ENCODE data around the gene GMDS. TPM values are rescaled to one million over a fixed set of nuclear protein-coding genes. Genes with fewer than 3 reads are reported as not detected.
A peak's percentile ranks its signal among the peaks of the same experiment; 100 is the strongest.

The GMDS gene
- total and polyA plus RNA-seq, 2 of the 13 experiments (the other 11 are each of a cell fraction or from before 2014, with no cell fraction given): 64.4 to 112 TPM

DNA sequence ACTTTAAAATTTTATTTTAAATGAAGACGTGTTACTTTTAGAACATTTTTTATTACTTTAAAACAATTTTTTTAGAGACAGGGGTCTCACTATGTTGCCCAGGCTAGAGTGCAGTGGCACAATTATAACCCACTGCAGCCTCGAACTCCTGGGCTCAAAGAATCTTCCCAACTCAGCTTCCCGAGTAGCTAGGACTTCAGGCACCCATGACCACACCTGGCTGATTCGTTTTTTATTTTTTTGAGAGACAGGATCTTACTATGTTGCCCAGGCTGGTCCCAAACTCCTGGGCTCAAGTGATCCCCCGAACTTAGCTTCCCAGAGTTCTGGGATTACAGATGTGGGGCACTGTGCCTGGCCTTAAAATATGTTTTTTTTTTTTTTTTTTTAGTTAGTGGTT is 287.7 kb downstream of the GMDS start:
- intact Hi-C loops (cut with micrococcal nuclease; ENCODE audit: unreplicated experiment) (loop anchor here (10.0 kb wide), 1 partner anchor 397 kb away; no protein-coding TSS in a partner anchor), in situ Hi-C loops (cut with HindIII; ENCODE audit: extremely low pct_ligation_motif_present, low pct_unique_long_range_greater_than_20kb) (no loop called here)
- ChIA-PET CTCF (ENCODE audit: low intra/inter-chr PET ratio, low total read pairs) (no interaction called here), POLR2A (no interaction called here)
- DNase-seq (ENCODE audit: low spot score) (no peak), ATAC-seq (no peak), FAIRE-seq (no peak)
- Histone ChIP-seq H3K9ac (ENCODE audit: insufficient read depth, low read depth, low read length) (no peak overlapping the region), H3K79me2 (ENCODE audit: insufficient read depth, low read length) (no peaks in the 10 kb centered on the region), H4K20me1 (ENCODE audit: insufficient read depth, low read length) (no peaks in the 10 kb centered on the region), H3K4me2 (ENCODE audit: low read depth, low read length) (no peak overlapping the region), H3K9me3 (ENCODE audit: low read length) (no peaks in the 10 kb centered on the region), H3K27me3 (ENCODE audit: control insufficient read depth in 1 of 2, insufficient read depth in 2 of 2, low read length in 2 of 2) (no peaks in the 10 kb centered on the region), H3K36me3 (replicated peaks in 1 of 2; ENCODE audit: control insufficient read depth in 1 of 2, insufficient read depth in 2 of 2, low read length in 2 of 2) (peaks cover 12 to 58% of the 10 kb centered on the region in 2 experiments), H3K27ac (ENCODE audit: extremely low read length, insufficient read depth, low read length) (no peak overlapping the region), H3K4me1 (ENCODE audit: insufficient read depth, low read length) (no peaks in the 10 kb centered on the region), H2AFZ (ENCODE audit: low read length) (no peak overlapping the region), H3K4me3 (replicated peaks in 1 of 3; ENCODE audit: insufficient read depth in 1 of 3, low read depth in 2 of 3, low read length in 3 of 3) (no peak overlapping the region)
- TF ChIP-seq ZNF121 (CRISPR knock-in tag; IDR thresholded peaks at IDR 0.05) (peak; percentile 67), NR1H2 (CRISPR knock-in tag; IDR thresholded peaks at IDR 0.05; ENCODE audit: borderline replicate concordance, low read depth) (no peak), ARID2 (CRISPR knock-in tag; IDR thresholded peaks at IDR 0.05; ENCODE audit: borderline replicate concordance) (no peak)
- TSS peak; percentile 7 for BruUV-seq (replicated peaks)
- 92% methylated on average over 5 of the region's 5 CpGs for WGBS (ENCODE audit: low lambda C conversion rate)

DNA sequence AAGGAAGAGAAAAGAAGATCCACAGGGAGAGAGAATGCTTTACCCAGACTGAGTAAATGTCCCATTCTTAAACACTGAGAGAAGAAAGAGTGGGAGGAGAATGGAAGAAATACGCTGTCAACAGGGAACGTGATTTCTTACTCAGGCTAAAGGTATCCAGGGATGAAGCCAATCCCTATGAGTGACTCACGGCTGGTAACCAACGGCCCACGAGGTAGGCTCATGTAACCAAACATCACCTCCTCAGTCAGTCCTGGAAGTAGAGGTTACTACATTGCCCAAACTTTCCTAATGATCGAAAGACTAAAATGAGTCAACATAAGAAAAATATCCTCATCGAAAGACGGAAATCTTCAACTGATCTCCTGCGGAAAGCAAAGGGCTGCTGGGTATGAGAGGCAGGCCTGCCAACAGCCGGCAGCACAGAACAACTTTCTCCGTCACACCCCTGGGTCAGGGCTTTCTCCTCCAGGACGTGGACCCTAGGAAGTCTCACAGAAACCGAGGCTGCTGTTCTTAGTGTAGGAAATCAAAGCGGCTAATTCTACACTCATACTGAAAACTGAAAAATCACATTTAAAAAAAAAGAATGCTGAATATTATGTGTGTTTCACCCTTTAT is 292.6 kb downstream of the GMDS start:
- H3K9me3 ChIP-seq (ENCODE audit: low read length): no peaks in the 10 kb centered on the region
- TF ChIP-seq IKZF1 (IDR thresholded peaks at IDR 0.05) (no peak), POLR2AphosphoS5 (IDR thresholded peaks at IDR 0.05; ENCODE audit: low read depth, low read length) (no peak), GTF3A (CRISPR knock-in tag; conservative IDR thresholded peaks at IDR 0.05) (no peak), ZNF225 (CRISPR knock-in tag; IDR thresholded peaks at IDR 0.05) (no peak), ZNF484 (CRISPR knock-in tag; IDR thresholded peaks at IDR 0.05; ENCODE audit: borderline replicate concordance, low read depth) (no peak), NR1H2 (CRISPR knock-in tag; IDR thresholded peaks at IDR 0.05; ENCODE audit: borderline replicate concordance, low read depth) (no peak)
- WGBS (ENCODE audit: low lambda C conversion rate): 97% methylated on average over 14 of the region's 14 CpGs
- no TSS peak for BruUV-seq (replicated peaks)
- no peak overlapping the region for H3K27ac ChIP-seq (ENCODE audit: extremely low read length, insufficient read depth, low read length)
- ChIA-PET CTCF (ENCODE audit: low intra/inter-chr PET ratio, low total read pairs) (no interaction called here), POLR2A (no interaction called here)
- H3K4me1 ChIP-seq (ENCODE audit: insufficient read depth, low read length): no peaks in the 10 kb centered on the region
- DNase-seq (ENCODE audit: low spot score): no peak
- in situ Hi-C loops (cut with HindIII; ENCODE audit: extremely low pct_ligation_motif_present, low pct_unique_long_range_greater_than_20kb) (no loop called here), intact Hi-C loops (cut with micrococcal nuclease; ENCODE audit: unreplicated experiment) (loop anchor here (10.0 kb wide), 1 partner anchor 402 kb away; no protein-coding TSS in a partner anchor)
- no peaks in the 10 kb centered on the region for H3K79me2 ChIP-seq (ENCODE audit: insufficient read depth, low read length)
- no peaks in the 10 kb centered on the region for H4K20me1 ChIP-seq (ENCODE audit: insufficient read depth, low read length)
- H3K36me3 ChIP-seq (replicated peaks in 1 of 2; ENCODE audit: control insufficient read depth in 1 of 2, insufficient read depth in 2 of 2, low read length in 2 of 2): peaks cover 22 to 66% of the 10 kb centered on the region in 2 experiments
- no peak for ATAC-seq
- no peak overlapping the region for H3K4me3 ChIP-seq (replicated peaks in 1 of 3; ENCODE audit: insufficient read depth in 1 of 3, low read depth in 2 of 3, low read length in 3 of 3)
- H3K27me3 ChIP-seq (ENCODE audit: control insufficient read depth in 1 of 2, insufficient read depth in 2 of 2, low read length in 2 of 2): no peaks in the 10 kb centered on the region
- no peak overlapping the region for H2AFZ ChIP-seq (ENCODE audit: low read length)
- no peak overlapping the region for H3K4me2 ChIP-seq (ENCODE audit: low read depth, low read length)
- H3K9ac ChIP-seq (ENCODE audit: insufficient read depth, low read depth, low read length): no peak overlapping the region
- FAIRE-seq: peak; percentile 32
